KOPT-K1 (cell line): ENCODE results near the gene PRR14L.

Source experiments
- H3K27ac ChIP-seq: fragments of 200-600 bp; sonication (generic); 2 replicates; pipeline ENCODE4 v1.5.1; 2016; ENCODE audit warnings: antibody characterized with exemption, mild to moderate bottlenecking, low read depth, low read length; ENCODE audit not compliant: poor library complexity, severe bottlenecking
- H3K36me3 ChIP-seq: fragments of 200-600 bp; sonication (generic); 2 replicates; pipeline ENCODE4 v1.5.1; 2017; ENCODE audit warnings: antibody characterized with exemption, mild to moderate bottlenecking, low read length, moderate library complexity; ENCODE audit not compliant: insufficient read depth
- H3K9me3 ChIP-seq: fragments of 200-600 bp; sonication (generic); 2 replicates; pipeline ENCODE4 v1.5.1; 2017; ENCODE audit warnings: antibody characterized with exemption, low read length, mild to moderate bottlenecking; ENCODE audit not compliant: insufficient read depth, poor library complexity, severe bottlenecking

The PRR14L gene

DNA sequence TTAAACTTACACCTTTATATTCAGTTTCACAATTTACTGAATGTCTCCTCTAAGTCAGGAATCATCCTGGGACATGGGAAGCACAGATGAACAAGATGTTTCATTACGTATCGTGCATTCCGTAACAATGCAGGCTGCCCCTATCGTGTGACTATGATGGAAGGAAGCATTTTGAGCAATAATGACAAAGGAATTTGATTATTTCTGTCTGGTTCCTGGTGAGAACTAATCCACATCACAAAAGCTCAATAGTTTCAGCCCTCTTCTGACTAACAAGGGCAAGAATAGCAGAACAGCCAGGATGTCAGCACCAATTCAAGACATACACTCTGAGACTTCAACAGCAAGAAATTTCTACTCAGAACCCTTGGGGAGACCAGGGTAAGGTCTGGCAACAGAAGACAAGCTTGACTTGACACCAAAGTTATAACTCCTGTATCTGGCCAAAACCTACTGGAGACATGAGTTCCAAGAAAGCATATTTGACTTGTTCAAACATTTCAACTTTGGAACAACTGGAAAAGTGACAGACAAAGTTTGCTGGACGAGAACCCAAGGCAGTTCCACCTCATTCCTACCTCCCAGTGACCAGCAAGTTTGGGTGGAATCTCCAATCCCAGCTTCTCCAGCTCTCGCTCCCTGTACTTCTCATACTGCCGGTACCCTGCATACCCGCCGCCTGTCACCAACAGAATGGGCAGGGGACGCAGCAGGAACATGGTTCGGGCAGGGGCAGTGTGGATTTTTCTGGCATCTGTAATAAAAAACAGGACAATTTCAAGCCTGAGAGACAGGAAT, 102.2 kb downstream of the PRR14L start:
- Histone ChIP-seq H3K27ac (no peak overlapping the region), H3K9me3 (no peaks in the 10 kb centered on the region), H3K36me3 (peaks cover 40% of the 10 kb centered on the region)

DNA sequence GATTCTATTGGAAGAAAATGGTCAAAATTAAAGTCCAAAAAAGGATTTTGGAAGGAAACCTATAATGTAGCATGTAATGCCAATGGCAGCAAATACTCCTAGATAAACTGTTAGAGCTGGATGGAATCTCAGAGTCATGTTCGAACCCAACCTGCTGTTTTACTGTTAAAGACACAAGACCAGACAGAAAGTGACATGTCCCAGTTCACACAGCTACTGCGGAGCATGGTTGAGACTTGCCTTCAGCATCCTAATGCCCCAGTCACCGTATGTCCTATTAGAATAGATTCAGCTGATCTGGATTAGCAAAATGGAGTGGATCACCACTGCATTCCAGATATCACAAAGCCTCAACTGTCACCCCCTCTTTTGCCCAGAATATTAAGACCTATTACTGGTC, 102.9 kb downstream of the PRR14L start:
- Histone ChIP-seq H3K36me3 (peaks cover 42% of the 10 kb centered on the region), H3K27ac (no peak overlapping the region), H3K9me3 (no peaks in the 10 kb centered on the region)

DNA sequence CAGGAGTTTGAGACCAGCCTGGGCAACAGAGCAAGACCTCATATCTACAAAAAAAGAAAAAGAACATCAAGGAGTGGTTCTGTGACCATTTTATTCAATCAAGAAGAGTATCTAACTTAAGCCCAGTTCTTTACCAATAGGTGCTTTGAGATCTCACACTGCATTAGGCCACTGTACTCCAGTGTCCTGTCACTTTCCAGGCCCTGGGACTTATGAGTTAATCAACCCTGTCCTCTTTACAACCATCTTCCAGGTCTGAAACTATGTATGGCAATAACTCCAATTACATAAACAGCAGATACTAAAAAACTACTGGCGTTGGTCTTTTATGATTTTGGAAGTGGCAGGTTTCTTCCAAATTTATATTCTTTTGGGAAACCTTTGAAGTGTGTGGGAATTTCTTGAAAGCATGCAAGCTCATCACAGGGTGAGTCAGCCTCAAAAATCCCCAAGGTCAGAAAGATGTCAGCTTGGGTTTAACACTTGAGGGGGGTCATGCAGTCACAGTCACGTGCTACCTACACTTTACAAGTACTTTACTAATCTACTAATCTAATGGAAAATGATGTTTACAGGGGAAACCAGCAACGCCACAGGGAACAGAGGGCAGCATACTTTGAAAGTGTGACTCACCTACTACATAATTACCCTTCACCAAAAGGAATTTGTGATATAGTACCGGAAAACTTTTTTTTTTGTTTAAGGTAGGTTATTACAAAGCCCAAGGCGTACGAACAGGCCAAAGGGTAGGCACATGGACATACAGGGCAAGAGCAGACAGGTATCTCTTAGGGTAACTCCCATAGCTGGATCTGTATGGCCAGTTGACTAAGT, 103.5 kb downstream of the PRR14L start:
- no peak overlapping the region for H3K27ac ChIP-seq
- no peaks in the 10 kb centered on the region for H3K9me3 ChIP-seq
- peaks cover 45% of the 10 kb centered on the region for H3K36me3 ChIP-seq

DNA sequence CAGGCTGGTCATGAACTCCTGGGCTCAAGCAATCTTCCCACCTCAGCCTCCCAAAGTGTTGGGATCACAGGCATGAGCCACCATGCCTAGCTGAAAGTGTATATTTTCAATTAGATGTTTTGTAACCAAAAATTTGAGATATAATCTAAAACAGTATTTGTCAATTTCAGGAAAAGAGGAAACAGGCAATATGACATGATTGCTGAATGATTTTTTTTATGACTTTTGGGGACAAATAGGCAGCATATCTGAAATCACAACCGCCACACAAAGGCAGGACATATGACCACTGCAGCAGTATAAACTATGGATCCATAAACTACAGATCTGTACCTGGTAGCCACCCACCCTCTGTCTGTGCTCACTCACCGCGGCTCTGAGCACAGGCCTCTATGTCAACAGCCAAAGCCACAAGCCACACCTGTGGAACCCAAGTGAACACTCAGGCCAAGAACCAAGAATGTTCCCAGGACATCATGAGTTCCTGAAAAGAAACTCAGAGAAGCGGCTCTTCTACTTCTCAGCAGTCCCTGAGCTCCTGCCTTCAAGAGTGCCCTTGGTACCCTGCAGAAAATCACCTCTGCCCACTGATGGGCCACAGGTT, 110.4 kb downstream of the PRR14L start:
- no peak overlapping the region for H3K27ac ChIP-seq
- H3K9me3 ChIP-seq = no peaks in the 10 kb centered on the region
- peaks cover 7% of the 10 kb centered on the region; the same call in 1 of the 2 replicates for H3K36me3 ChIP-seq

DNA sequence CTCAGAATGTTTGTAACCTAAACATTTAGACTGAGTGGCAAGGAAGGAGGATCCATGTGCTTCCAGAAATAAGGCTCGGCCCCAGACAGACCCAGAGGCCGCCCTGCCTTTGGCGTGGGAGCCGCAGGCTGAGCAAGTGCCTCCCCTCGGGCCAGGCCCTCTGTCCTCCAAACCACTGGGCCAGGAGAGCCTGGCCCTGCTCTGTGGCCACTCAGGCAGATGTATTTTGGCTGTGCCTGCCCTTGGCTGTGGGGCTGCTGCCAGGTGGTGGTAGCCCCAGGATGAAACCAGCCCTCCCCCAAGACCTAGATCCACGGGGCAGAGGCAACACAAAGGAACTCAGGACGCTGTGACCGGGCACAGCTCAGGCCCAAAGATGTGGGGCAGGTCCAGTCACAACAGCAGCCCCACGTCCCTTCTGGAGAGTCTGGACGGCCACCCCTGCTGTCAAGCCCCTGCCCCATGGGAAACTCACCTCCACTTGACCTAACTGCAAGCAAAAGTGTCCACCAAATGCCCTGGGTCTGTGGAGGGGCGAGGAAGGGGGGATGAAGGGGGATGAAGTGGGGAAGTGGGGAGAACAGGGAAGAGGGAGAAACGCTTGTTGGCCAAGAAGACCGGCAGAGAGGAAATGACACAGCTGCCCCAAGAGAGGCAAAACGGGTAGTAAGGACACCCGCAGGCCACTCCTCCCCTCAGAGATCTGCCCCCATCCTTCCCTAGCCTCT, 111.9 kb downstream of the PRR14L start:
- 0 out of 2 replicates have a peak, but pooled peaks cover 5% of the 10 kb centered on the region for H3K36me3 ChIP-seq
- no peak overlapping the region for H3K27ac ChIP-seq

DNA sequence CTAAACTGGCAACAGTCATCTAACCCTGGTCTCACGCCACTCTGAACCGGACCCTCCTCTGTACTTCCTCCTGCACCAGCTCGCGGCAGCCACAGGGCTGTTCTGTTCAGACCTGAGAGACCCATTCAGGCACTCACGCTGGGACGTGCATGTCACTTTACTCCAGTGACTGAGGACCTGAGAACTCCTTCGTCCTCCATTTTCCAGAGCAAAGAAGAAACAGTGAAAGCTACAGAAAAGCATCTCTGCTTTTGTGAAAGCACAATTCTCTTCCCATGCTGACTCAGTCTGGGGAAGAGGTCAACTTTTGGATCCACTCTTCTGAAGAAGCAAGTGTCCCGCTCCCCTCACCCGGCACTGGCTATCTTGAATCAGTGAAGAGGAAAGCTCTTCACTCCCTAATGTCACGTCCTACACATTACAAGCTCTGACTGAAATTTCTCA, 112.5 kb downstream of the PRR14L start:
- no peaks in the 10 kb centered on the region for H3K9me3 ChIP-seq
- H3K36me3 ChIP-seq = 0 out of 2 replicates have a peak, but pooled peaks cover 5% of the 10 kb centered on the region
- no peak overlapping the region for H3K27ac ChIP-seq

More for the DNA sequence above, 111.9 kb downstream of the PRR14L start:
- no peaks in the 10 kb centered on the region for H3K9me3 ChIP-seq

DNA sequence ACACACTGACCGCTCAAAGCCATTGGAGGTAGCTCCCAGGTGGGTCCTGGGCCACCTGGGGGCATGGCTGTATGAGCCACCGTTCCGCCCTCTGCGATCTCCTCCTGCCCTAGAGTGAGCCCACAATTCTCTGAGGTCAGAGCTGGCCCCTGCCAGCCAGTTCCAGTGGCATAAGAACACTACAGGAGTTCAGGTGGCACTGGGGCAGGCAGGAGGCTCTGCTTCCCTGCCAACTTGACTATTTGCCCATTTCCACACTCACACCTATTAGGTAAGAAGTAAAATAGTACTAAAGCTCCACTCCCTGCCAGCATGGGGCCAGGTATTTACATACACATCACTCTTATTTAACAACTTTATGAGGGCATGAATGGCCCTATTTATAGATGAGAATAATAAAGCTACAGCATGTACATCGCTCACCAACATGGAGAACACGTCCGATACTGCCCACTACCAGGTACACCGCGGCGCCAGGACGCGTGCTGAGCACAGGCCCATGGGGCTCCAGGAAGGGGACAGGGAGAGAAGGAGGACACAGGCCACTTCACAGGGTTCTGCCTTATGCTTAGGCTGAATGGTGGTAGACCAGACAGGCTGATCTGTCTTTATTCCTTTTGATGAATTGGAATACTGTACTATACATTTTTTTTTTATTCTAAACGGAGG, 114.2 kb downstream of the PRR14L start:
- H3K36me3 ChIP-seq = no peaks in the 10 kb centered on the region
- H3K9me3 ChIP-seq = no peaks in the 10 kb centered on the region
- H3K27ac ChIP-seq = no peak overlapping the region

DNA sequence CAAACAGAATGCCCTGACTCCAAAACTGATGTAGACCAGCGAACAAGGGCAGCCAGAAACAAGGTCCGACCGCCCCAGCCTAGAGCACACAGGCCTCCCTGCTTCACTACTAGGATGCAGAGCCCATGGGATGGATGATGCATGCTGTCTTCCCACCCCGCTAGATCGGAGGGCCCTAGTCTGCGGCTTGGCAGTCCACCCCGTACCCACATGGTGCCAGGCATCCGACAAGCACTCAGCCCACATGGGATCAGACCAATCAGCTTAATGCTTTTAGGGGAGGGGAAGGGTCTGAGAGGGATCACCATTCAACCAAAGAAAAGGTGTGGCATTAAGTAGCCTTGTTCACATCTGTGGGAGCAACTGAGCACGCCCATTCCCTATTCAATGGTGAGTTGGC, 118.5 kb downstream of the PRR14L start:
- Histone ChIP-seq H3K27ac (peak overlapping the region; percentile 91), H3K36me3 (peaks cover 31% of the 10 kb centered on the region), H3K9me3 (no peaks in the 10 kb centered on the region)
